Smooth muscle cell (in vitro differentiated cells): ENCODE measurements around the gene NDUFA5. TPM values are rescaled to one million over a fixed set of nuclear protein-coding genes. Genes with fewer than 3 reads are reported as not detected.
A peak's percentile ranks its signal among the peaks of the same experiment; 100 is the strongest.
"Not testable (repeated sequence)": the region's sequence is repeated elsewhere in the genome, so short reads cannot be mapped to it uniquely, and the experiment has no call there.

Experiments
- DNase-seq: peaks from one replicate; lab custom pipeline; 2025; ENCODE audit not compliant: unreplicated experiment; lab: John Stamatoyannopoulos, UW
- H2AFZ ChIP-seq: fragments of 200-600 bp; sonication (generic); 2 replicates; pipeline ENCODE4 v1.6.0; 2016; ENCODE audit warnings: antibody characterized with exemption, low read depth, mild to moderate bottlenecking
- H3F3A ChIP-seq: fragments of 200-600 bp; sonication (generic); 2 replicates; pipeline ENCODE4 v1.6.0; 2017; ENCODE audit warnings: antibody characterized with exemption, low read depth
- H3K27ac ChIP-seq: fragments of 200-600 bp; sonication (generic); 2 replicates; pipeline ENCODE4 v1.5.1; 2016; ENCODE audit warnings: low read depth, mild to moderate bottlenecking
- H3K27me3 ChIP-seq: fragments of 200-600 bp; sonication (generic); 2 replicates; pipeline ENCODE4 v1.6.1; 2016; ENCODE audit warnings: low read depth, mild to moderate bottlenecking
- H3K36me3 ChIP-seq: fragments of 200-600 bp; sonication (generic); 2 replicates; pipeline ENCODE4 v1.5.1; 2016; ENCODE audit warnings: low read depth
- H3K4me1 ChIP-seq: fragments of 200-600 bp; sonication (generic); 2 replicates; pipeline ENCODE4 v1.5.1; 2016; ENCODE audit warnings: low read depth
- H3K4me2 ChIP-seq: fragments of 200-600 bp; sonication (generic); 2 replicates; pipeline ENCODE4 v1.6.0; 2016; ENCODE audit warnings: mild to moderate bottlenecking
- H3K4me3 ChIP-seq: fragments of 200-600 bp; sonication (generic); 2 replicates; pipeline ENCODE4 v1.5.1; 2016; ENCODE audit warnings: mild to moderate bottlenecking
- H3K79me2 ChIP-seq: fragments of 200-600 bp; sonication (generic); 2 replicates; pipeline ENCODE4 v1.6.0; 2016; ENCODE audit warnings: low read depth, mild to moderate bottlenecking
- H3K9ac ChIP-seq: fragments of 200-600 bp; sonication (generic); 2 replicates; pipeline ENCODE4 v1.6.0; 2016; ENCODE audit warnings: low read depth
- H3K9me3 ChIP-seq: fragments of 200-600 bp; sonication (generic); replicated peaks from 2 replicates; pipeline ENCODE4 v1.5.1; 2016; ENCODE audit warnings: low read depth
- H4K20me1 ChIP-seq: fragments of 200-600 bp; sonication (generic); 2 replicates; pipeline ENCODE4 v1.6.0; 2016; ENCODE audit warnings: low read depth
- CTCF ChIP-seq: fragments of 200-600 bp; sonication (generic); IDR thresholded peaks from 2 replicates; pipeline ENCODE4 v1.5.1; 2017; ENCODE audit warnings: borderline replicate concordance, mild to moderate bottlenecking, antibody characterized with exemption; ENCODE audit not compliant: insufficient read depth, poor library complexity, severe bottlenecking
- WGBS: methylation state at CpG from one replicate; pipeline ENCODE4 v1.1.7; 2016; ENCODE audit warnings: low lambda C conversion rate; 5-methylcytosine and 5-hydroxymethylcytosine counted together
- polyA plus RNA-seq: library from polyadenylated mRNA; unstranded; fragments of >200 nt; fragmentation: Nextera tagmentation; extraction: Ambion mirVana; gene quantifications from 2 replicates; pipeline ENCODE4 v1.2.1, GENCODE V29; 2016
- total RNA-seq: library from RNA; depleted of rRNA; stranded (reverse); fragments of >200 nt; gene quantifications from 2 replicates; pipeline ENCODE4 v1.2.3, GENCODE V29; 2014

The NDUFA5 gene
- total and polyA plus RNA-seq, 2 experiments from 2014 or later: 94.9 to 108 TPM

GRCh38 chr7:123533929-123534382 is 23.7 kb downstream of the NDUFA5 start:
- peak overlapping the region; percentile 73 for H3K4me3 ChIP-seq
- H3K27me3 ChIP-seq: no peaks in the 10 kb centered on the region
- peak overlapping the region; percentile 89 for H3K9ac ChIP-seq
- H4K20me1 ChIP-seq: no peaks in the 10 kb centered on the region
- peaks cover 10% of the 10 kb centered on the region for H3K4me1 ChIP-seq
- H3K4me2 ChIP-seq: peak overlapping the region; percentile 88
- peak overlapping the region; percentile 95 for H2AFZ ChIP-seq
- peaks cover 14% of the 10 kb centered on the region for H3F3A ChIP-seq
- H3K9me3 ChIP-seq: no peaks in the 10 kb centered on the region
- H3K36me3 ChIP-seq: no peaks in the 10 kb centered on the region
- WGBS: 4% methylated on average over 9 of the region's 9 CpGs
- no peak for TF ChIP-seq CTCF
- peak overlapping the region; percentile 88 for H3K27ac ChIP-seq
- H3K79me2 ChIP-seq: no peaks in the 10 kb centered on the region
- DNase-seq: no peak

DNA sequence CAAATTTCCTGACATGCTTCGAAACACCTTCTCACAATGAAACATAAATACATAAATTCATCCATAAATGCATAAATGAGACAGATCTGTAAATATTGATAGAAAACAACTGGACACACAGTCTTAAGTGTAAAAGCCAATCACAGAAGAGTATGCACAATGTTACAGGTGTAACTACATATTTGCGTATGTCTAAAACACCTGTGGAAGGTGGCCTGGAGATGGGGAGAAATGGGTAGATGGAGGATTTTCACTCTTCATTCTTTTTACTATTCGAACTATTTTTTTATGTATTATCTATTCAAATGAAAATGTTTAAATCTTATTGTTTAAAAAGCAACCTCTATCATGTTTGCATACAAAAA is 24.1 kb downstream of the NDUFA5 start:
- peak overlapping the region; percentile 88 for H3K4me2 ChIP-seq
- H3K79me2 ChIP-seq: no peaks in the 10 kb centered on the region
- TF ChIP-seq CTCF: no peak
- H3K27ac ChIP-seq: peak overlapping the region; percentile 88
- no peak for DNase-seq
- no peaks in the 10 kb centered on the region for H3K9me3 ChIP-seq
- H2AFZ ChIP-seq: peak overlapping the region; percentile 95
- H3K27me3 ChIP-seq: no peaks in the 10 kb centered on the region
- H4K20me1 ChIP-seq: no peaks in the 10 kb centered on the region
- WGBS: 80% methylated on average over 3 of the region's 3 CpGs
- H3F3A ChIP-seq: peaks cover 14% of the 10 kb centered on the region
- H3K36me3 ChIP-seq: no peaks in the 10 kb centered on the region
- H3K9ac ChIP-seq: peak overlapping the region; percentile 89
- H3K4me3 ChIP-seq: peak overlapping the region; percentile 73
- H3K4me1 ChIP-seq: peaks cover 10% of the 10 kb centered on the region

GRCh38 chr7:123532788-123533552 is 24.6 kb downstream of the NDUFA5 start:
- H3K9ac ChIP-seq: peak overlapping the region; percentile 39

DNA sequence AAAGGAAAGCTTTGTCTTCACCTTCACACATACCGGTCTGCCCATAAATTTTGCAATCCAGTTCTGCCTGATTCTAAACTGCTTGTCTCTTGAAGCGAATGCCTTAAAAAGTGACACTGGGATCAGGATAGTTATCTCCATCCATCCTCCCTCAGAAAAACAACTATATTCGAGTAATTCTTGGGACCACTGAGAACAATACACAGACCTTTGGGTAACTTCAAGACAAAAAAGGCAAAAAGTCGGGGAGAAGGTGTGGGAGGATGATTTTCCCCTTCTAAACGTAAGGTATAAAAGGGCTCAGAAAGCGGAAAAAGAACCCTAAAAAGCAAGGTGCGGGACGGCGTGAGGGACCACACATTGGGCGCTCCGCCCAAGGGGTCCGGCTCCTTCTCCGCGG is 25.3 kb downstream of the NDUFA5 start:
- H3K4me1 ChIP-seq, DNase-seq, H3K27me3 ChIP-seq, H4K20me1 ChIP-seq, H3K79me2 ChIP-seq, H3K36me3 ChIP-seq, H3K9me3 ChIP-seq, H3K27ac ChIP-seq: not testable (repeated sequence)
- Histone ChIP-seq H3K4me3 (peak overlapping the region; percentile 73), H2AFZ (peak overlapping the region; percentile 84), H3K4me2 (peak overlapping the region; percentile 88), H3F3A (peaks cover 14% of the 10 kb centered on the region), H3K9ac (peak overlapping the region; percentile 39)
- 8% methylated on average over 5 of the region's 14 CpGs for WGBS

More at GRCh38 chr7:123532788-123533552, 24.6 kb downstream of the NDUFA5 start:
- H3K27me3 ChIP-seq, H3K9me3 ChIP-seq, H3K79me2 ChIP-seq, H3K4me1 ChIP-seq, H4K20me1 ChIP-seq, DNase-seq, H3K36me3 ChIP-seq: not testable (repeated sequence)
- H3K27ac ChIP-seq: peak overlapping the region; percentile 88
- 2% methylated on average over 28 of the region's 33 CpGs for WGBS
- peak overlapping the region; percentile 72 for H2AFZ ChIP-seq
- peaks cover 14% of the 10 kb centered on the region for H3F3A ChIP-seq
- H3K4me3 ChIP-seq: peak overlapping the region; percentile 73
- peak overlapping the region; percentile 88 for H3K4me2 ChIP-seq

DNA sequence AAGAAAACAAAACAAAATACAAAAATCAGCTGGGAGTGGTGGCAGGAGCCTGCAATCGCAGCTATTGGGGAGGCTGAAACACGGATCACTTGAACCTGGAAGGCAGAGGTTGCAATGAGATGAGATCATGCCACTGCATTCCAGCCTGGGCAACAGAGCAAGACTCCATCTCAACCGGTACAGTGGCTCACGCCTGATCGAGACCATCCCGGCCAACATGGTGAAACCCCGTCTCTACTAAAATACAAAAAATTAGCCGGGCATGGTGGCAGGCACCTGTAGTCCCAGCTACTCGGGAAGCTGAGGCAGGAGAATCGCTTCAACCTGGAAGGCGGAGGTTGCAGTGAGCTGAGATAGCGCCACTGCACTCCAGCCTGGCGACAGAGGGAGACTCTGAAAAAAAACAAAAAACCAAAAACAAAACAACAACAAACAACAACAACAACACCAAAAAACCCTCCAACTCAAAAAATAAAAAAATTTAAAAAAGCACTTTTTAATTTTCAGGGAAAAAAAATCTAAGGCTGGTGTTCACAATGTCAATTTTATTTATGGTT is 27.5 kb downstream of the NDUFA5 start:
- H3K9me3 ChIP-seq, H2AFZ ChIP-seq, H3K4me1 ChIP-seq, H3K4me3 ChIP-seq, H3K36me3 ChIP-seq, H3K9ac ChIP-seq, H4K20me1 ChIP-seq, H3K79me2 ChIP-seq, DNase-seq, H3K4me2 ChIP-seq, H3K27me3 ChIP-seq, H3K27ac ChIP-seq: not testable (repeated sequence)
- H3F3A ChIP-seq: peaks cover 11% of the 10 kb centered on the region
- WGBS: 96% methylated on average over 13 of the region's 13 CpGs
